ENCODE data around the gene NLGN1. TPM values are rescaled to one million over a fixed set of nuclear protein-coding genes. Genes with fewer than 3 reads are reported as not detected.

The NLGN1 gene
- total RNA-seq, 1 experiment from 2014 or later: 5.2 TPM

DNA sequence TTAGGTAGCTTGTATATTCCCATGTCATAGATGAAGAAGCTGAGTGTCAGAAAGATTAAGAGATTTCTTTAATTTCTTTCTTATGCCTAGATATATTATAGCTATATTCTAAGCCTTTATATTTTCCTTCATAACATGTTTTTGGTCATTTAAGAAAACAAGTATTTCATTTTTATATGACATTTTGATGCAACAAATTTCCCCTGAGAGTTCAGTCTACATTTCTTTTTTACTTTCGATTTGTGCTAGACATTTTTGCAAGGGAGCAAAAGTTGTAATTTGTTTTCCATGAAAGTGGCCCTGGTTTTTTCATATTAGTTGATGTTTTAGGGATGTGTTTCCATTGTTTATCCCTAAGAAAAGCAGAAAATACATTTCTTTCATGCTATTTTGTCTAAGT lies 344.9 kb downstream of the NLGN1 start:
- H3K9me3 ChIP-seq (ENCODE audit: control insufficient read depth, low read depth, low read length): no peaks in the 10 kb centered on the region
- H2BK20ac ChIP-seq (ENCODE audit: low read depth, low read length, poor library complexity, severe bottlenecking): no peak overlapping the region
- no peak for DNase-seq
- no peaks in the 10 kb centered on the region for H3K79me2 ChIP-seq (ENCODE audit: insufficient read depth, low read length)
- no peak overlapping the region for H2BK5ac ChIP-seq (ENCODE audit: insufficient read length, low read length)
- H3K4me1 ChIP-seq (ENCODE audit: insufficient read depth, low read length): peaks cover 2% of the 10 kb centered on the region; the same call in 1 of the 2 replicates
- no peak overlapping the region for H2BK15ac ChIP-seq (ENCODE audit: low read depth, low read length)
- no peak overlapping the region for H3K9ac ChIP-seq (ENCODE audit: extremely low read depth, insufficient read length, low read length)
- no peak overlapping the region for H3K4me2 ChIP-seq (ENCODE audit: insufficient read depth, insufficient read length, low read length)
- H3K23me2 ChIP-seq (ENCODE audit: insufficient read length, low read depth, low read length, poor library complexity, severe bottlenecking): no peaks in the 10 kb centered on the region
- Mint-ChIP-seq H3K4me1 (peaks cover 16 to 17% of the 10 kb centered on the region in 2 experiments), H3K4me3 (no peak overlapping the region), H3K9me3 (peaks cover 2 to 6% of the 10 kb centered on the region in 2 experiments; a peak in 3 of 5 replicates), H3K36me3 (ENCODE audit: insufficient read depth in 1 of 3, low read depth in 3 of 3) (peaks cover 2 to 15% (median 4%) of the 10 kb centered on the region in 3 experiments; a peak in 3 of 7 replicates), H3K27me3 (ENCODE audit: low read depth) (no peaks in the 10 kb centered on the region), H3K27ac (no peak overlapping the region; a peak in 1 of 7 replicates)
- no peak overlapping the region for H3K23ac ChIP-seq (ENCODE audit: insufficient read length, low read depth, low read length)
- no peak overlapping the region for H3K18ac ChIP-seq (ENCODE audit: insufficient read length, low read depth, low read length)
- TF ChIP-seq, protein P1, sequence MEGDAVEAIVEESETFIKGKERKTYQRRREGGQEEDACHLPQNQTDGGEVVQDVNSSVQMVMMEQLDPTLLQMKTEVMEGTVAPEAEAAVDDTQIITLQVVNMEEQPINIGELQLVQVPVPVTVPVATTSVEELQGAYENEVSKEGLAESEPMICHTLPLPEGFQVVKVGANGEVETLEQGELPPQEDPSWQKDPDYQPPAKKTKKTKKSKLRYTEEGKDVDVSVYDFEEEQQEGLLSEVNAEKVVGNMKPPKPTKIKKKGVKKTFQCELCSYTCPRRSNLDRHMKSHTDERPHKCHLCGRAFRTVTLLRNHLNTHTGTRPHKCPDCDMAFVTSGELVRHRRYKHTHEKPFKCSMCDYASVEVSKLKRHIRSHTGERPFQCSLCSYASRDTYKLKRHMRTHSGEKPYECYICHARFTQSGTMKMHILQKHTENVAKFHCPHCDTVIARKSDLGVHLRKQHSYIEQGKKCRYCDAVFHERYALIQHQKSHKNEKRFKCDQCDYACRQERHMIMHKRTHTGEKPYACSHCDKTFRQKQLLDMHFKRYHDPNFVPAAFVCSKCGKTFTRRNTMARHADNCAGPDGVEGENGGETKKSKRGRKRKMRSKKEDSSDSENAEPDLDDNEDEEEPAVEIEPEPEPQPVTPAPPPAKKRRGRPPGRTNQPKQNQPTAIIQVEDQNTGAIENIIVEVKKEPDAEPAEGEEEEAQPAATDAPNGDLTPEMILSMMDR (conservative IDR thresholded peaks at IDR 0.05): no peak
- H2BK120ac ChIP-seq (ENCODE audit: low read depth, low read length, poor library complexity, severe bottlenecking): no peak overlapping the region
- no peak overlapping the region for H4K5ac ChIP-seq (ENCODE audit: insufficient read length, low read depth, low read length)
- H3K79me1 ChIP-seq (ENCODE audit: insufficient read depth, low read depth, low read length, poor library complexity, severe bottlenecking): no peaks in the 10 kb centered on the region
- no peak overlapping the region for H4K8ac ChIP-seq (replicated peaks; ENCODE audit: insufficient read length, low read depth, low read length)
- H4K91ac ChIP-seq (ENCODE audit: insufficient read length, low read depth, low read length): no peak overlapping the region
- no peak overlapping the region for H2BK12ac ChIP-seq (ENCODE audit: insufficient read length, low read depth, low read length)
- H3K14ac ChIP-seq (ENCODE audit: insufficient read depth, low read length): no peak overlapping the region
- no peak overlapping the region for H2AK5ac ChIP-seq (ENCODE audit: insufficient read length, low read length)
- H3K27ac ChIP-seq (ENCODE audit: insufficient read length, low read depth, low read length): no peak overlapping the region
- H3K56ac ChIP-seq (ENCODE audit: insufficient read length, low read depth, low read length): no peak overlapping the region
- H2AFZ ChIP-seq (ENCODE audit: low read length): no peak overlapping the region
- H3K27me3 ChIP-seq (ENCODE audit: insufficient read depth, low read length): no peaks in the 10 kb centered on the region
- no peak overlapping the region for H3K4ac ChIP-seq (ENCODE audit: low read depth, low read length)
- no peak overlapping the region for H3T11ph ChIP-seq (ENCODE audit: low read length)
- no CpG with 5 or more reads among the region's 1 CpG for WGBS (ENCODE audit: extremely low coverage, insufficient read length, low lambda C conversion rate)
- no peaks in the 10 kb centered on the region for H4K20me1 ChIP-seq (ENCODE audit: control insufficient read depth, insufficient read depth, insufficient read length)

Measured in H9 (cell line).